Neural cell (in vitro differentiated cells): ENCODE results near the gene HDGFL2. TPM values are rescaled to one million over a fixed set of nuclear protein-coding genes. Genes with fewer than 3 reads are reported as not detected.

Experiments used
- H2AFZ ChIP-seq: fragments of 200-600, 300-800 bp; sonication (generic), shearing (Covaris generic); 2 replicates; pipeline ENCODE4 v1.6.0; 2014; ENCODE audit warnings: low read depth, mild to moderate bottlenecking, antibody characterized with exemption, low read length, moderate library complexity
- H3F3A ChIP-seq: fragments of 200-600 bp; shearing (Covaris generic); 2 replicates; pipeline ENCODE4 v1.6.1; 2016; ENCODE audit warnings: mild to moderate bottlenecking, moderate library complexity, mixed read lengths, antibody characterized with exemption, low read length; ENCODE audit not compliant: insufficient read depth, poor library complexity, severe bottlenecking
- H3K27ac ChIP-seq: fragments of 200-600, 300-800 bp; sonication (generic), shearing (Covaris generic); 2 replicates; pipeline ENCODE4 v1.5.1; 2014; ENCODE audit warnings: mild to moderate bottlenecking, low read length, moderate library complexity
- H3K27me3 ChIP-seq: fragments of 300-800, 200-600 bp; sonication (generic), shearing (Covaris generic); 2 replicates; pipeline ENCODE4 v1.6.0; 2014; ENCODE audit warnings: mild to moderate bottlenecking, low read depth, low read length, moderate library complexity; ENCODE audit not compliant: insufficient read depth
- H3K36me3 ChIP-seq: fragments of 300-800, 200-600 bp; sonication (generic), shearing (Covaris generic); 2 replicates; pipeline ENCODE4 v1.5.1; 2014; ENCODE audit warnings: mild to moderate bottlenecking, antibody characterized with exemption, low read length, moderate library complexity; ENCODE audit not compliant: insufficient read depth
- H3K4me2 ChIP-seq: fragments of 300-800, 200-600 bp; sonication (generic), shearing (Covaris generic); 2 replicates; pipeline ENCODE4 v1.6.0; 2014; ENCODE audit warnings: mild to moderate bottlenecking, low read length
- H3K4me3 ChIP-seq: fragments of 300-800, 200-600 bp; sonication (generic), shearing (Covaris generic); 2 replicates; pipeline ENCODE4 v1.5.1; 2014; ENCODE audit warnings: mild to moderate bottlenecking, low read length, moderate library complexity
- H3K79me2 ChIP-seq: fragments of 200-600 bp; shearing (Covaris generic); replicated peaks from 2 replicates; pipeline ENCODE4 v1.6.0; 2014; ENCODE audit warnings: mild to moderate bottlenecking, low read length, moderate library complexity; ENCODE audit not compliant: insufficient read depth
- H3K9ac ChIP-seq: fragments of 300-800, 200-600 bp; sonication (generic), shearing (Covaris generic); 2 replicates; pipeline ENCODE4 v1.6.1; 2016; ENCODE audit warnings: mild to moderate bottlenecking, low read length, mixed read lengths
- H3K9me2 ChIP-seq: fragments of 200-600 bp; shearing (Covaris generic); 2 replicates; pipeline ENCODE4 v1.6.1; 2016; ENCODE audit warnings: mild to moderate bottlenecking, low read length, mixed read lengths; ENCODE audit not compliant: insufficient read depth
- H3K9me3 ChIP-seq: fragments of 200-600, 300-800 bp; sonication (generic), shearing (Covaris generic); 2 replicates; pipeline ENCODE4 v1.6.1; 2016; ENCODE audit warnings: mild to moderate bottlenecking, mixed run types, low read length, moderate library complexity, mixed read lengths
- H4K20me1 ChIP-seq: fragments of 200-600 bp; shearing (Covaris generic); 2 replicates; pipeline ENCODE4 v1.6.1; 2016; ENCODE audit warnings: mild to moderate bottlenecking, mixed run types; ENCODE audit not compliant: insufficient read depth
- EP300 ChIP-seq: fragments of 450-650 bp; conservative IDR thresholded peaks from 2 replicates; pipeline ENCODE4 v1.6.1; 2014; ENCODE audit warnings: antibody characterized with exemption, mild to moderate bottlenecking, moderate library complexity; ENCODE audit not compliant: poor library complexity, severe bottlenecking
- EZH2 ChIP-seq: fragments of 200-600, 300-800 bp; shearing (Covaris generic), sonication (generic); IDR thresholded peaks from 2 replicates; pipeline ENCODE4 v1.6.1; 2014; ENCODE audit warnings: antibody characterized with exemption, low read length, borderline replicate concordance, mild to moderate bottlenecking; ENCODE audit not compliant: insufficient read depth, poor library complexity, severe bottlenecking
- MXI1 ChIP-seq: fragments of 450-650 bp; conservative IDR thresholded peaks from 2 replicates; pipeline ENCODE4 v1.6.1; 2014; ENCODE audit warnings: antibody characterized with exemption, mild to moderate bottlenecking; ENCODE audit not compliant: poor library complexity, severe bottlenecking
- POLR2AphosphoS5 ChIP-seq: IDR thresholded peaks from 2 replicates; pipeline ENCODE4 v1.6.1; 2012
- RAD21 ChIP-seq: fragments of 450-650 bp; conservative IDR thresholded peaks from 2 replicates; pipeline ENCODE4 v1.6.1; 2014; ENCODE audit warnings: antibody characterized with exemption, mild to moderate bottlenecking, moderate library complexity
- SMC3 ChIP-seq: fragments of 450-650 bp; conservative IDR thresholded peaks from 2 replicates; pipeline ENCODE4 v1.6.1; 2014; ENCODE audit warnings: antibody characterized with exemption, mild to moderate bottlenecking, moderate library complexity; ENCODE audit not compliant: poor library complexity
- TAF1 ChIP-seq: IDR thresholded peaks from 2 replicates; pipeline ENCODE4 v1.6.1; 2012; ENCODE audit warnings: low read depth
- polyA plus RNA-seq: library from polyadenylated mRNA; depleted of rRNA; stranded (reverse); fragments of >200 nt; gene quantifications from 2 replicates; pipeline ENCODE4 v1.2.3, GENCODE V29; 2014
- TF ChIP-seq, protein P1 (sequence below): fragments of 450-650 bp; IDR thresholded peaks from 2 replicates; pipeline ENCODE4 v1.5.1; 2014; ENCODE audit warnings: antibody characterized with exemption, mild to moderate bottlenecking, moderate library complexity; ENCODE audit not compliant: poor library complexity, severe bottlenecking
- TF ChIP-seq, protein P2 (sequence below): IDR thresholded peaks from 2 replicates; pipeline ENCODE4 v1.6.1; 2012; ENCODE audit warnings: borderline replicate concordance

Gene HDGFL2
- polyA plus RNA-seq, 1 donor from 2014 or later: 79.7 TPM

DNA sequence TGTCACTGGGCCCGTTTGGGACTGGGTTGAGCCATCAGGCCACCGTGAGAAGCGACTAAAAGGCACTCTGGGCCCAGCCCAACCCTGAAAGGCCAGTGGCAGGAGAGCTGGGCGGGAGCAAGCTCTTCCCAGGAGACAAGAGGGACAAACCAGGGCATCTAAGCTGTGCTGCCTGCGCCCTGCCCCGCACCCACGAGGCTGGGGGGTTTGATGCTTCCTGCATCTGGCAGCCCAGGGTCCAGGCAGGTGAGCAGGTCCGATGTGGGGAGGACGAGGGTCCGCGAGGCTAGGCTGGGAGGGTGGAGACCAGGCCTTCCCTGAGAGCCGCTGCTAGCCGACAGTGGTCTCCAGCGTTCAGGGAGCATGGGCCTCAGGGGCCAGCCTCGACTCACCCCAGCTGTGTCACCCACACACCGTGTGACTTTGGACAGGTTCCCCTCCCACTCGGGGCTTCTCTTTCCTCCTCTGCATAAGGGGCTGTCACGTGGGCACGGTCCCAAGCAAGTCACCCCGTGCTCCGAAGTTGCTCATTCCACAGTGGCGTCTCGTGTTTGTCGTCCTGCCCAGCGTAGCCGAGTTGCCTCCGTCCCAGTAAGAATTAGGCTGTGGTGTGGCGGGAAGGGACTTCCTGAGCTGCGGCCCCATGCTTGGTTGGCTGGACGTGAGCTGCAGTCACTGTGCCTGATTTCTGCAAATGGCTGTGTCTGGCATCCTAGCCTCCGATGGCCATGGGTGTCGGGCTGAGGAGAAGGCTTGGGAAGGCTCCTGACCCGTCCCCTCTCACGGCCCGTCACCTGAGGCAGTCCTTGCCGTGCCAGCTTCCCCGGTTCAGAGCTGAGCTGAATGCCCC is 30.4 kb downstream of the HDGFL2 start:
- Histone ChIP-seq H3K9ac (no peak overlapping the region), H3K9me3 (no peaks in the 10 kb centered on the region), H3K79me2 (no peaks in the 10 kb centered on the region), H4K20me1 (no peaks in the 10 kb centered on the region), H3K36me3 (no peaks in the 10 kb centered on the region), H3K4me3 (no peak overlapping the region), H3K9me2 (no peaks in the 10 kb centered on the region), H2AFZ (no peak overlapping the region), H3K27me3 (no peaks in the 10 kb centered on the region), H3K4me2 (no peak overlapping the region), H3F3A (no peaks in the 10 kb centered on the region), H3K27ac (no peak overlapping the region)
- no peak for TF ChIP-seq SMC3
- TF ChIP-seq EZH2: no peak
- no peak for TF ChIP-seq MXI1
- no peak for TF ChIP-seq RAD21
- no peak for TF ChIP-seq TAF1

DNA sequence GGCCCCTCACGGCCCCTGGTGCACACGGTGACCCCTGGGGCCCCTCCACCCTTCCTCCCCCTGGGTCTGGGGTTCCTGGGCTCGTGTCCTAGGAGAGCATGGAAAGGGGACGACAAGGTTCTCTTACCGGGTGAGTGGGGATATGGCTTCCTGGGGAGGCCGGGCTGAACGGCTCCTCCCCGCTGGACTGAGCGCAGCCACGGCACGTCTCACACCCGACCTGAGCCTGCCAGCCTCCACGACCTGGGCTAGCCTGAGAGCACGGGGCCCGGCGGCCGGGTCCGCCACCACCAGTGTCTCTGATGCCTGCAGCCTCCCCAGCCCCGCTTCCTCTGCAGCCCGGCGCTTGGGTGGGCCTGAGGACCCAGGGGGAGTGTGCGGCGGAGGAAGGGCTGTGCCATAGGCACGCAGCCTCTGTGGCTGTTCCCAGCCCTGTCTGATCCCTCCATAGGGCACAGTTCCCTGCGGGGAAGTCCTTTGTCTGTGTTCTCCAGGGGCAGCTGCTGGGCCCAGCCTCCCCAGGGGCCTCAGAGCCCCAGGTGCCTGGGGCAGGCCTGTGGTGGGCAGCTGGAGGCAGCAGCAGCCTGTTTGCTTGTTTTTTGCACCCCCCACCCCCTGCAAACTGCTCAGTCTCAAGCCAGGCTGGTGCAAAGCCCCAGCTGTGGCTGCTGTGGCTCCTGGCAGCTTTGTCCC is 31.2 kb downstream of the HDGFL2 start:
- Histone ChIP-seq H3K4me3 (no peak overlapping the region), H3K27ac (no peak overlapping the region), H3F3A (no peaks in the 10 kb centered on the region), H4K20me1 (no peaks in the 10 kb centered on the region), H3K9me2 (no peaks in the 10 kb centered on the region), H3K9ac (no peak overlapping the region), H3K79me2 (no peaks in the 10 kb centered on the region), H3K9me3 (no peaks in the 10 kb centered on the region), H2AFZ (no peak overlapping the region), H3K27me3 (no peaks in the 10 kb centered on the region), H3K4me2 (no peak overlapping the region), H3K36me3 (no peaks in the 10 kb centered on the region)
- TF ChIP-seq POLR2AphosphoS5: no peak
- TF ChIP-seq, protein P1, sequence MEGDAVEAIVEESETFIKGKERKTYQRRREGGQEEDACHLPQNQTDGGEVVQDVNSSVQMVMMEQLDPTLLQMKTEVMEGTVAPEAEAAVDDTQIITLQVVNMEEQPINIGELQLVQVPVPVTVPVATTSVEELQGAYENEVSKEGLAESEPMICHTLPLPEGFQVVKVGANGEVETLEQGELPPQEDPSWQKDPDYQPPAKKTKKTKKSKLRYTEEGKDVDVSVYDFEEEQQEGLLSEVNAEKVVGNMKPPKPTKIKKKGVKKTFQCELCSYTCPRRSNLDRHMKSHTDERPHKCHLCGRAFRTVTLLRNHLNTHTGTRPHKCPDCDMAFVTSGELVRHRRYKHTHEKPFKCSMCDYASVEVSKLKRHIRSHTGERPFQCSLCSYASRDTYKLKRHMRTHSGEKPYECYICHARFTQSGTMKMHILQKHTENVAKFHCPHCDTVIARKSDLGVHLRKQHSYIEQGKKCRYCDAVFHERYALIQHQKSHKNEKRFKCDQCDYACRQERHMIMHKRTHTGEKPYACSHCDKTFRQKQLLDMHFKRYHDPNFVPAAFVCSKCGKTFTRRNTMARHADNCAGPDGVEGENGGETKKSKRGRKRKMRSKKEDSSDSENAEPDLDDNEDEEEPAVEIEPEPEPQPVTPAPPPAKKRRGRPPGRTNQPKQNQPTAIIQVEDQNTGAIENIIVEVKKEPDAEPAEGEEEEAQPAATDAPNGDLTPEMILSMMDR: no peak
- TF ChIP-seq SMC3: no peak
- no peak for TF ChIP-seq TAF1
- TF ChIP-seq, protein P2, sequence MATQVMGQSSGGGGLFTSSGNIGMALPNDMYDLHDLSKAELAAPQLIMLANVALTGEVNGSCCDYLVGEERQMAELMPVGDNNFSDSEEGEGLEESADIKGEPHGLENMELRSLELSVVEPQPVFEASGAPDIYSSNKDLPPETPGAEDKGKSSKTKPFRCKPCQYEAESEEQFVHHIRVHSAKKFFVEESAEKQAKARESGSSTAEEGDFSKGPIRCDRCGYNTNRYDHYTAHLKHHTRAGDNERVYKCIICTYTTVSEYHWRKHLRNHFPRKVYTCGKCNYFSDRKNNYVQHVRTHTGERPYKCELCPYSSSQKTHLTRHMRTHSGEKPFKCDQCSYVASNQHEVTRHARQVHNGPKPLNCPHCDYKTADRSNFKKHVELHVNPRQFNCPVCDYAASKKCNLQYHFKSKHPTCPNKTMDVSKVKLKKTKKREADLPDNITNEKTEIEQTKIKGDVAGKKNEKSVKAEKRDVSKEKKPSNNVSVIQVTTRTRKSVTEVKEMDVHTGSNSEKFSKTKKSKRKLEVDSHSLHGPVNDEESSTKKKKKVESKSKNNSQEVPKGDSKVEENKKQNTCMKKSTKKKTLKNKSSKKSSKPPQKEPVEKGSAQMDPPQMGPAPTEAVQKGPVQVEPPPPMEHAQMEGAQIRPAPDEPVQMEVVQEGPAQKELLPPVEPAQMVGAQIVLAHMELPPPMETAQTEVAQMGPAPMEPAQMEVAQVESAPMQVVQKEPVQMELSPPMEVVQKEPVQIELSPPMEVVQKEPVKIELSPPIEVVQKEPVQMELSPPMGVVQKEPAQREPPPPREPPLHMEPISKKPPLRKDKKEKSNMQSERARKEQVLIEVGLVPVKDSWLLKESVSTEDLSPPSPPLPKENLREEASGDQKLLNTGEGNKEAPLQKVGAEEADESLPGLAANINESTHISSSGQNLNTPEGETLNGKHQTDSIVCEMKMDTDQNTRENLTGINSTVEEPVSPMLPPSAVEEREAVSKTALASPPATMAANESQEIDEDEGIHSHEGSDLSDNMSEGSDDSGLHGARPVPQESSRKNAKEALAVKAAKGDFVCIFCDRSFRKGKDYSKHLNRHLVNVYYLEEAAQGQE: no peak
- TF ChIP-seq EP300: no peak
- no peak for TF ChIP-seq RAD21
- no peak for TF ChIP-seq MXI1
- TF ChIP-seq EZH2: no peak
